ENCODE measurements around the gene ZNF532. TPM values are rescaled to one million over a fixed set of nuclear protein-coding genes. Genes with fewer than 3 reads are reported as not detected.

Gene ZNF532
- total RNA-seq, 1 donor from 2014 or later: 71.8 TPM

DNA sequence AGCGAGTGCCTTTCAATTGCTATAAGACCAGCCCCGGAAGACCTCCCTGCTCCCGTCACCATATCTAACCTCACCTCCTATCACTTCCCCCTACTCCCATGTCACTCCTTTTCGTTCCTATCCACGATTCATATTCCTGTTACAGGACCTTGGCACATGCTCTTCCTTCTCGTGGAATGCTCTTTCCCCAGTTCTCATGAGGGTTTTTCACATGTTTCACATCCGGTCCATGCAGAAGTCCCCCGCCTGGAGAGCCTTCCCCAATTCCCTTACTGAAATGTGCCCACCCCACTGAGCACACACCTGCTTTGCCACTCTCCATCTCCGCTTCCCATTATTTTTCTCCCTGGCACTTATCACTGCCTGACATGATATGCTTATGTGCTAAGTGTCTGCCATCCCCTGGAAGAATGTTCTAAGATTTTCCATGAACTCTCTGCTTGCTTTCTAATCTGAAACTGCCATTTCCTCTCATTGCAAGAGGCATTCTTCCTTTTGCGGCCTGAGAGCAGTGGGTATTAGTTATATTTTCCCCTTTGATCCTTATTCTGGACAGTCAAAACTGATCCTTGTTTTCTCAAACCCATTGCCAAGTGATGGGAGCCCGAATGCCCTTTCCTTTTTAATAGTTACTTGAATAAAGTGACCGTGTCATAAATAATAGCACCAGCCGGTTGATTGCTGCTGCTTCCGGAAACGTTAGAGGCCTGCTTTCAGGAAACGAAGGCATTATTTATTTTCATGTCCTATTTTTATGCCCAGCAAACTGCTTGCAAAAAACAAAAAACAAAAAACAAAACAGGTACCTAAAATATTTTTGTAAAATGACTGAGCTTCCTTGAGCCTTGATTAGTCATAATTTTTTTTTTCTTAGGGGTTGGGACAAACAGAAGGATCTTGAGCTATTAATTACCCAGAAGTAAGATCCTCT is 127.9 kb downstream of the ZNF532 start:
- DNase-seq (ENCODE audit: low spot score): no peak
- intact Hi-C loops (cut with DNase I): loop anchor here (5.0 kb wide), 3 partner anchors 65 to 145 kb away; no protein-coding TSS in a partner anchor

DNA sequence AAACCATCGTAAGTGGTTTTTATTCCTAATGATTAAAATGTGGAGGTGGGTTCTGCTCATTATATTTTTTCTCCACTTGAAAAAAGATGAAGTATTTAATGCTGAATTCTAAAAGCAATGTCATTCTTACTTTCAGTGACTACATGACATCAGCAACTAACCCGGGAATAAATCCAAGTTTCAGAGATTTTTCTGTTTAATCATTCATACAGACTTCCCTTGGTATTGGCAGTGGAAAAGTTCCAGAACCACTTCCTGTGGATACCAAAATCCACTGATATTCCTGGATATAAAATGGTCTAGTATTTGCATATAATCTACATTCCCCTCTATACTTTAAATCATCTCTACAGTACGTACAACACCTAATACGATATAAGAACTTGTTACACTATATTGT is 128.6 kb downstream of the ZNF532 start:
- intact Hi-C loops (cut with DNase I): loop anchor here (5.0 kb wide), 3 partner anchors 64 to 146 kb away; no protein-coding TSS in a partner anchor
- DNase-seq (ENCODE audit: low spot score): no peak

GRCh38 chr18:58995663-58996062 is 131.0 kb downstream of the ZNF532 start:
- DNase-seq (ENCODE audit: low spot score): no peak
- intact Hi-C loops (cut with DNase I): loop anchor here (5.0 kb wide), 1 partner anchor 213 kb away; no protein-coding TSS in a partner anchor

DNA sequence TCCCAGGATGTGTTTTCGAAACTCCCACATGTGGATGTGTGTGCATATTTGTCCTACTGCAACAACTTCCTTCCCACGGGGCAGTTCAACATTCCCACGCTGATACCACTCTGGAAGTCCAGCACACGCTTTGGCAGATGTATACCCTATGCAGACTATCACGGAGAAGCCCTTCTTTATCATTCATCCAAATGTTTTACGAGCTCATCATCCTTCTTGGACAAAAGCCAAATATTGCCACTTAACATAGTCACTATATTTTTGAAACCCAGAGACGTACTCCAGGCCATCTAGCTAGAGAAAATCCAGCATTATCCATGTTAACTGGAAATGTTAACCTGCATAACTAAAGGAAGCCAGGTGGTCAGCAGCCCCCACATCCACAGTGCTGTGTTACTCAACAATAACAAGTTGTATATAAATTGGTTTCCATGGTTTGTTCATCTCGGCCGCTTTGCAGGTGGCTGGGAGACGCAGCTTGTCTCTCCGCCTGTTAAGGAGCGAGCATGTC is 131.5 kb downstream of the ZNF532 start:
- intact Hi-C loops (cut with DNase I): loop anchor here (5.0 kb wide), 1 partner anchor 214 kb away; no protein-coding TSS in a partner anchor
- DNase-seq (ENCODE audit: low spot score): no peak

DNA sequence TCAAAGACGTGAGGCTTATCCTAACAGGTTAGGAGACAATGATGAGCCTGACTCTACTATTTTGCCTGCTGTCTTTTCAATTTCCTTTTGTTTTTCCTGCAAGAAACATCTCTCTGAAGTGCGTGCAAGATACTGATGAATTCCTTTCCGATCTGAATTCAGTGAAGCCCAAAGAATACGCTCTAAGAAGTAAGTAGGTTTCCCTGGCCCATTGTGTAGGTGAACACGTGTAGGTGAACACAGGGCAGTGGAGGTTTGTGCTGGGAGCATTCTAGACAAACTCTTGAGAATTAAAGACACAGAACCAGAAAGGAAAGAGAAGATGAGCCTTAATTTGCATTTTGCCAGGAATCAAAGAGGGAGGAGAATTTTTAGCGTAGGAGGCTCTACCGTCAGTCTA is 132.0 kb downstream of the ZNF532 start:
- DNase-seq (ENCODE audit: low spot score): no peak

DNA sequence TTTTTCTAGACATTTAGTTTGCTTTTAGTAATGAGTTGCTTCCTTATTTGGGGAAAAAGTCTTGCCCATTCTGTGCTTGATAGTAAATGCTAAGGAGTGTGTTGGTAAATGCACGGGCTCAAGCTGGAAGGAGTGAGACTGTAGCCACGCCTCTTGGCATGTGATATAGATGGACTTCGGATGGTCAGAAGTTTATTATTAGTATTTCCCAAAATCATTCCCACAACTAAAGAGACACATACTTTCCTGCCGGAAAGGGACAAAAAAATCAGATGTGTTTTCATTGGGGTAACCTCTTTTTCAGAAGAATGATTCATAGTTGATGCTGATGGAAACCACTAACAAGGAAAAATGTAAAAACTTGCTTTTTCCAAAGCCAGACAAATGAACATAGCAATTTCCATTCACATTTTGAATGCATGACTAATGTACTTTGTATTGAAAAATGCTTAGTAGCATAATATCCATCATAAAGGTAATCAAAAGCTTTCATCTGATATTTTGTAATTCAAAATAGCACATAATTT is 133.2 kb downstream of the ZNF532 start:
- DNase-seq (ENCODE audit: low spot score): no peak
- intact Hi-C loops (cut with DNase I): loop anchor here (1.0 to 5.0 kb wide), 2 partner anchors 134 to 216 kb away; partner anchors contain the start of gene ZNF532

More for the DNA sequence above, 132.0 kb downstream of the ZNF532 start:
- intact Hi-C loops (cut with DNase I): loop anchor here (5.0 kb wide), 1 partner anchor 214 kb away; no protein-coding TSS in a partner anchor

DNA sequence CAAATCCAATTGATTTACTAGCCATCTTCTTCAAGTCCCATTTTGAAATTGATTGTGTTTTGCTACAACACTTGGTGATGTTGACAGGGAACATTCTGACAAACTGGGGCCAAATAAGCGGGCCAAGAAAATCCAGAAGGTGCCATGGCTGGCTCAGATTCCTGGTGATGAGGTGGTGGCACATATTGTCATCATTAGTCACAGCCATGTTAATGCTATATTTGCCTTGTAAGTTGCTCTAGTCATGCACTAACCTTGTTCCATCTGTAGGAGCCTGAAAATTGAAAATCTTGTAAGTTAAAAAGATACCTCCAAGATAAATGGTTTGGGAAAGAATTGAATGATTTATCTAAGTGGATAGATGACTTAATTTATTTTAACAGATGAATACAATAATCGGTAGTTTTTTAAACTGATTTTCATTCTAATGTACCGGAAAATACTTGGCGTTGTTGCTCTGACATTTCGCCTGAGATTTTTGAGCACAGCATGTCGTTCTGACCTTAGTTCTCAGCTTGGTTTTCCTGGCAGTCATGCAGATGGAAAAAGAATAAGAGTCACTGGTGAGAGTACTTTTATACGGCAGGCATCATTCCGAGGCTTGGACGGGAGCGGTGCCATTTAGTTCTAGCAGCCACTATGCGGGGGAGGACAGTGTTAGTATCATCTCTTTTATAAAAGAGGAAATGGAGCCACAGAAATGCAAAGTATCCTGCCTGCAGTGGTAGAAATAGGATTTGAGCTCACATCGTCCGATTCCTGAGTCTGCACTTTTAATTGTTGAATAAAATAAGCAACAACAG is 133.9 kb downstream of the ZNF532 start:
- DNase-seq (ENCODE audit: low spot score): no peak
- intact Hi-C loops (cut with DNase I): loop anchor here (1.0 to 5.0 kb wide), 2 partner anchors 134 to 216 kb away; partner anchors contain the start of gene ZNF532

DNA sequence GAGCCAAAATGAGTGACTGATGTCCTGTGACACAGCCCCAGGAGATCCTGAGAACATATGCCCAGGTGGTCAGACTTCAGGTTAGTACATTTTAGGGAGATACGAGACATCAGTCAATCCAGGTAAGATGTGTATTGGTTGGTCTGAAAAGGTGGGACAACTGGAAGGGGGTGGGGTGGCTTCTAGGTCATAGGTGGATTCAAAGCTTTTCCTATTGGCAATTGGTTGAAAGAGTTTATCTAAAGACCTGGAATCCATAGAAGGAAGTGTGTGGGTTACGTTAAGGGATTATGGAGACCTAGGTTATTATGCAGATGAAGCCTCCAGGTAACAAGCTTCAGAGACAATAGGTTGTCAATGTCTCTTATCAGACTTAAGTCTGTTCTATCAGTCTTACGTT is 136.5 kb downstream of the ZNF532 start:
- intact Hi-C loops (cut with DNase I): no loop called here
- DNase-seq (ENCODE audit: low spot score): no peak

- intact Hi-C loops (cut with DNase I): no loop called here
- DNase-seq (ENCODE audit: low spot score): no peak
These were observed 137.0 kb downstream of the ZNF532 start for GRCh38 chr18:59001721-59002120.

GRCh38 chr18:59002974-59003594 is 138.4 kb downstream of the ZNF532 start:
- no peak for DNase-seq (ENCODE audit: low spot score)
- intact Hi-C loops (cut with DNase I): no loop called here

DNA sequence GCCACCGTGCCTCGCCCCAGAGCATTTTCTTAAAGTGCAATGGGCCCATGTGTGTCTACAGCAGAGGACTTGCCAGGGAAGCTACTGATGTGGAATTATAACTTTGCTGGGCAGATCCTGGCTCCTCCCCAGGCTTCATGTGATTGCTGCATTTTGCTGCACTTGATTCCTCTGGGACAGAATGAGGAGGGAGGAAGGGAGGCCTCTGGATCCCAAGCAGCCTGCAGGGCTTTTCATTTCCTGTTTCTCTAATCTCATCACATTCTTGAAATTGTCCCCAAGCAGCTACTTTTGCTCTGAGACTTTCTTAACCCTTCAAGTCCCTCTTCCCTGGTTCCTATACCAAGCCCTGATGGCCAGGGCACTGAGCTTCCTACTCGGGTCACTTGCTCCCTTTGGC is 140.6 kb downstream of the ZNF532 start:
- intact Hi-C loops (cut with DNase I): no loop called here

DNA sequence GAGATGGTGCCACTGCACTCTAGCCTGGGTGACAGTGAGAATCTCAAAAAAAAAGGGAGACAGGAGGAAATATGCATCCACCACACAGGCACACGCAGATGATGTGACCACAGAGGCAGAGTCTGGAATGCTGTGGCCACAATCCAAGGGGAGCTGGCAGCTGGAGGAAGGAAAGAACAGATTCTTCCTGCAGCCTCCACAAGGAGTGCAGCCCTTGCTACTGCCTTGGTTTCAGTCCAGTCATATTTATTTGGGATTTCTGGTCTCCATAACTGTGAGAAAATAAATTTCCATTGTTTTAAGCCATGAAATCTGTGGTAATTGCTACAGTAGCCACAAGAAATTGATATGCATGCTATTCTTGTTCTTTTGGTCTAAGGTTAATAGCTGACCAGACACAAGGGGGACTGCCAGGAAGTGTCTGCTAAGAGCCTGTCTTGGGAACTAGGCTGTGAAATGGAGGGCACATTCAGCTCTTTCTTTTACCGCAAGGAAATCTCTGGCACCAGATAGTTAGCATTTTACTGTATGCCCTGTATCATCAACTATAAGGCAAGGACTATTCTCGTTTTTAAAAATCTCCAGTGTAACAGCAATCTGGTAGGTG is 141.9 kb downstream of the ZNF532 start:
- DNase-seq (ENCODE audit: low spot score): no peak
- intact Hi-C loops (cut with DNase I): no loop called here

More for the DNA sequence above, 140.6 kb downstream of the ZNF532 start:
- DNase-seq (ENCODE audit: low spot score): no peak

DNA sequence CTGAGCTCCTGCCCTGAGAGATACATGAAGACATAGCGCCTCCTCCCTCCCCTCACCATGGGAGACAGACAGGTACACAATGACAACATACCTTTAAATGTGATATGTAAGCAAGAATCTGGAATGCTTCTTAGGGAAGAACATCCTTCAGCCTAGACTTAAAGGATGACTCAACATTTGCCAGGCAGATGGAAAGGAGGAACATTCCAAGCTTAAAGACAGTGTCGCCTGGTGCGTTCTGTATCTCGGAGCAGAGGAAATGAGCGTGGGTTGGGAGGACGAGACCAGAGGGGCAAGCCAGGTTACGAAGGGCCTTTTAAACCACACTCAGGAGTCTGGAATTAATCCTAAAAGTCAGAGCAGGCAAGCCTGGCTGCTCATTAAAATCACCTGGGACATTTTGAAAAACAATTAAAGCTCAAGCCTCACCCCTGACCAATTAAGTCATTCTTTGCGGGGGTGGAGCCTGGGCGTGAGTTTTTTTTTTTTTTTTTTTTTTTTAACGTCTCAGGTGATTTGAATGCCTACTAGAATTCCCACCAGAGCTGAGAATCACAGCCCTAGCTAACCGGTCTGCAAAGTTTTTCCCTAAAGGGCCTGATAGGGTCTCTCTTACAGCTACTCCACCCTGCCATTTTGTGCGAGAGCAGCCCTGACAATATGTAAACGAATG is 143.8 kb downstream of the ZNF532 start:
- intact Hi-C loops (cut with DNase I): no loop called here

GRCh38 chr18:59009846-59010245 is 145.2 kb downstream of the ZNF532 start:
- no peak for DNase-seq (ENCODE audit: low spot score)
- intact Hi-C loops (cut with DNase I): no loop called here

More for the DNA sequence above, 143.8 kb downstream of the ZNF532 start:
- DNase-seq (ENCODE audit: low spot score): no peak

DNA sequence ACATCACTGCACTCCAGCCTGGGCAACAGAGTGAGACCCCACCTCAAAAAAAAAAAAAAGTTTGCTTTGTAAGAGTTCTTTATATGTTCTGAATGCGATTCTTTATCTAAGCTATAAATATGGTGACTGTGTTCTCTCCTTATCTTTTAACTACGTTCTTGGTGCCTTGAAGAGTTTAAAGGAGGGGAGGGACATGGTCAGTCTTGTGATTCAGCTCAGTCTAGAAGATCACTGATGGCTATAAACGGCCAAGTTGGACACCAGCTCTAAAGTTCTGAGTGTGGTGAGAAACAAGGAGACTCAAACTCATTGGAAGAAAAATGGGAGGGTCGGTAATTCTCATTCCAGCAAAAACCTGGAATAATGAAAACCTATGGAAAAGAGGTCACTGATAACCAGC is 146.6 kb downstream of the ZNF532 start:
- intact Hi-C loops (cut with DNase I): no loop called here
- no peak for DNase-seq (ENCODE audit: low spot score)

DNA sequence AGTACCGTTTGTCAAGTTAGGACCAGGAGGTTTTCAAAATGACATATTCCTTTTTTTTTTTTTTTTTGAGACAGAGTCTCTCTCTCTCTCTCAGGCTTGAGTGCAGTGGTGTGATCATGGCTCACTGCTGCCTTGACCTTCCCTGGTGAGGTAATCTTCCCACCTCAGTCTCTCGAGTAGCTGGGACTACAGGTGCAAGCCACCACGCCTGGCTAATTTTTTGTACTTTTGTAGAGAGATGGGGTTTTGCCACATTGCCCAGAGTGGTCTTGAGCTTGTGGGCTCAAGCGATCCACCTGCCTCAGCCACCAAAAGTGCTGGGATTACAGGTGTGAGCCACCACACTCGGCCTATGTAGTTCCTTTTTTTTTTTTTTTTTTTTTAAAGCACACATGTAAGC is 147.1 kb downstream of the ZNF532 start:
- no peak for DNase-seq (ENCODE audit: low spot score)
- intact Hi-C loops (cut with DNase I): no loop called here

- DNase-seq (ENCODE audit: low spot score): no peak
- intact Hi-C loops (cut with DNase I): no loop called here
These were observed 148.4 kb downstream of the ZNF532 start for GRCh38 chr18:59012815-59013705.
